Stomach smooth muscle (tissue), 2 donors: ENCODE measurements around the gene IL20RB.
"Not testable (repeated sequence)": the region's sequence is repeated elsewhere in the genome, so short reads cannot be mapped to it uniquely, and the experiment has no call there.

Source experiments
- H3K27ac ChIP-seq: one replicate; pipeline ENCODE4 v1.7.0; 2013; ENCODE audit warnings: mild to moderate bottlenecking, low read length, inconsistent platforms
- H3K27me3 ChIP-seq, 2 donors: one replicate each; pipeline ENCODE4 v1.7.0; 2013; ENCODE audit warnings: low read length in 2 of 2; ENCODE audit not compliant: insufficient read depth in 2 of 2, control insufficient read depth in 1 of 2
- H3K36me3 ChIP-seq, 2 donors: one replicate each; pipeline ENCODE4 v1.7.0; 2013; ENCODE audit warnings: low read length in 2 of 2; ENCODE audit not compliant: control insufficient read depth in 2 of 2, insufficient read depth in 2 of 2
- H3K4me1 ChIP-seq: one replicate; pipeline ENCODE4 v1.7.0; 2013; ENCODE audit warnings: low read length; ENCODE audit not compliant: control insufficient read depth, insufficient read depth
- H3K4me3 ChIP-seq, 2 donors: one replicate each; pipeline ENCODE4 v1.7.0; 2013; ENCODE audit warnings: low read length in 2 of 2
- H3K9ac ChIP-seq, 2 donors: one replicate each; pipeline ENCODE4 v1.7.0; 2013; ENCODE audit warnings: low read length in 2 of 2, mild to moderate bottlenecking in 1 of 2
- H3K9me3 ChIP-seq, 2 donors: one replicate each; pipeline ENCODE4 v1.7.0; 2013; ENCODE audit warnings: low read length in 2 of 2; ENCODE audit not compliant: control insufficient read depth in 2 of 2
- donor health status: healthy.
- donor health status: Pancreatic carcinoma.

The IL20RB gene

DNA sequence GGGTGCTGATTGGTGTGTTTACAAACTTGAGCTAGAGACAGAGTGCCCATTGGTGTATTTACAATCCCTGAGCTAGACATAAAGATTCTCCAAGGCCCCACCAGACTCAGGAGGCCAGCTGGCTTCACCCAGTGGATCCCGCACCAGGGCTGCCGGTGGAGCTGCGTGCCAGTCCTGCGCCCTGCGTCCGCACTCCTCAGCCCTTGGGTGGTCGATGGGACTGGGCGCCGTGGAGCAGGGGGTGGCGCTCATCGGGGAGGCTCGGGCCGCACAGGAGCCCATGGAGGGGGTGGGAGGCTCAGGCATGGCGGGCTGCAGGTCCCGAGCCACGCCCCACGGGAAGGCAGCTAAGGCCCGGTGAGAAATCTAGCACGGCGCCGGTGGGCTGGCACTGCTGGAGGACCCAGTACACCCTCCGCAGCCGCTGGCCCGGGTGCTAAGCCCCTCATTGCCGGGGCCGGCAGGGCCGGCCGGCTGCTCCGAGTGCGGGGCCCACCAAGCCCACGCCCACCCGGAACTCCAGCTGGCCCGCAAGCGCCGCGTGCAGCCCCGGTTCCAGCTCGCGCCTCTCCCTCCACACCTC, 29.7 kb downstream of the IL20RB start:
- not testable (repeated sequence) for H3K4me3 ChIP-seq, H3K9ac ChIP-seq, H3K27ac ChIP-seq, H3K27me3 ChIP-seq, H3K9me3 ChIP-seq, H3K36me3 ChIP-seq, H3K4me1 ChIP-seq

DNA sequence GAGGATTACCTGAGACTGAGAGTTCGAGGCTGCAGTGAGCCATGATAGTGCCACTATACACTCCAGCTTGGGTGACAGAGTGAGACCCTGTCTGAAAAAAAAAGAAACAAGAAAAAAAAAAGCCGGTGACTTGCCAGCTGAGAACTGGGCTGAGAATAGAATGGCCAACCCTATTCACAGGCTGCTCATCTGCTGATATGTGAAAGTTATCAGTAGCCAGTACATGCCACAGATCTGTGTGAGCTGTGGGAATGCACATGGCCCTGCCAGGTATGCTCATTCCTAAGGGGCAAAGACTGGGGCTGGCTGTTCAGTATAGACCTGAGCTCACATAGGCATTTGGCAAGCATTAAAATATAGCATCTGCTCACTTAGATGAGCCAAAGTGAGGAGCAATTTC, 30.9 kb downstream of the IL20RB start:
- Histone ChIP-seq H3K4me1 (no peaks in the 10 kb centered on the region), H3K9ac (no peak overlapping the region), H3K36me3 (no peaks in the 10 kb centered on the region), H3K27me3 (no peaks in the 10 kb centered on the region), H3K4me3 (no peak overlapping the region), H3K9me3 (no peaks in the 10 kb centered on the region), H3K27ac (no peak overlapping the region)

DNA sequence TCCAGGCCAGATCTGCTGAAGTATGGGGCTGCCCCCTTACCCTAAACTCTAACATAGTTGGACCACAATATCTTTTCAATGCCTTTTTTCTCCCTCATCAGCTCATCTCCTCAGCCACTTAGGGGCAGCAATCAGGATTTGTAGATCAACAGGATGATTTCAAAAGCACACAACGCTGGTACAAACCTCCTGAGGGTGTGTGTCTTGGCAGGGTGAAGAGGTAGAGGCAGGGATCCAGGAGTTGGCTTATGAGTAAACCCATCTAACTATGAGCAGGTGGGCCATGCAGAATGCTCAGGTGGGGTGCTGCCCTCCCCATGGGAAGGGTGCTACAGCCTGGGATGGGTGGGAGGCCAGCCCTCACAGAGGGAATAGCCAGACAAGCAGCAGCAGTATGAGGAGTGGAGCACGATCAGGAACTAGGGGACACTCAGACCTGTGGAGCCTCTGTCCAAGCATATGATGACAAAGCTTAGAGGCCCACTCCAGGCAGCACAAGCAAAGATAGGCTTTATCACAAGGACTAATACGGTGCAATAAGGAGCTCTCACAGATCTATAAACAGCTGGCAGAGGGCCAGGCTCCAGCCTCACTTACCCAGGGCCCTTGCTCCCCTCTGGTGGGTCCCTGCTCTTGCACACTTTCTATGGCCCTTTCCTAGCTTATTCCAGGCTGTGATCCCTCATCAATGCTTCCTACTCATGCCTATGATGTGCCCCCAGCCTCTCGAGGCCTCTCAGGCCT, 32.2 kb downstream of the IL20RB start:
- H3K4me1 ChIP-seq: peaks cover 6% of the 10 kb centered on the region
- H3K36me3 ChIP-seq: no peaks in the 10 kb centered on the region
- no peaks in the 10 kb centered on the region for H3K27me3 ChIP-seq
- H3K4me3 ChIP-seq: no peak overlapping the region
- H3K27ac ChIP-seq: no peak overlapping the region
- no peak overlapping the region for H3K9ac ChIP-seq
- H3K9me3 ChIP-seq: no peaks in the 10 kb centered on the region

DNA sequence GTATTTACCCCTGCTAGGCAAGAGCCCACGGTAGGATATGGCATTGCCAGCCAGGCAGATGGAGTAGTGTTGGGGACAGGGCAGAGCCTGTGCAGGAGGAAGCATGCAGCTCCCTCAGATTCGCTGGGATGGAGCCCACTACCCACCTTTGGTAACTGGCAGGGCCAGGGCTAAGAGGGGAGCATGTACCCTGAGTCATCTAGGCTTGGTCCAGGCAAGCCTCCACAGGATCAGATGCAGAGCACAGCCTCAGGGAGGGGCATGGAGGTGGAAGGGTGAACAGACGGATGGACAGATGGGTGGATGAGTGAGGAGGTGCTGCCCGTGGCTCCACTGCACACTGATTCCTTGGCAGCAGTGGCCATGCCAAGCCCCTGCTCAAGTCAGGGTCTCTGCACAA, 33.0 kb downstream of the IL20RB start:
- no peak overlapping the region for H3K4me3 ChIP-seq
- H3K27ac ChIP-seq: no peak overlapping the region
- no peak overlapping the region for H3K9ac ChIP-seq
- H3K36me3 ChIP-seq: no peaks in the 10 kb centered on the region
- H3K9me3 ChIP-seq: no peaks in the 10 kb centered on the region
- H3K4me1 ChIP-seq: peaks cover 11% of the 10 kb centered on the region
- no peaks in the 10 kb centered on the region for H3K27me3 ChIP-seq

DNA sequence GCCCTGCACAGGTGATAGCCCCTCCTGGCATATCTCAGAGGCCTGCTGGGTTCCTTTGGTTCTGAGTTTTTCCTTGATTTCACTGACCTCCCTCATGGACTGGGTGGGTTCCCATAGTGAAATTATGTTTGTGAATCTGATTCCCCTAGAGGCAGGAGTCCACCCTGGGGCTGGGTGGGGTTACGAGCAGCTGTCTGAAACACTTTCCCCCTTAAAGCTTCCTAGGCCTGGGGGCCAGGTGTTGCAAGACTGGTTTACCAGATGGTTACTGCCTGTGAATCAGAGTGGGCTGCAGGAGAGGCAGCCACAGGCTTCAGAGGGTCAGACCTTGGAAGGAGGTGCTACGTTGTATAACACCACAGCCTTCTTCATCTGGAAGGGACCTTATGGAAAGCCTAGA, 34.3 kb downstream of the IL20RB start:
- H3K9me3 ChIP-seq: no peaks in the 10 kb centered on the region
- H3K4me1 ChIP-seq: peaks cover 11% of the 10 kb centered on the region
- H3K9ac ChIP-seq: no peak overlapping the region
- no peaks in the 10 kb centered on the region for H3K36me3 ChIP-seq
- H3K27me3 ChIP-seq: no peaks in the 10 kb centered on the region
- no peak overlapping the region for H3K27ac ChIP-seq
- H3K4me3 ChIP-seq: no peak overlapping the region

DNA sequence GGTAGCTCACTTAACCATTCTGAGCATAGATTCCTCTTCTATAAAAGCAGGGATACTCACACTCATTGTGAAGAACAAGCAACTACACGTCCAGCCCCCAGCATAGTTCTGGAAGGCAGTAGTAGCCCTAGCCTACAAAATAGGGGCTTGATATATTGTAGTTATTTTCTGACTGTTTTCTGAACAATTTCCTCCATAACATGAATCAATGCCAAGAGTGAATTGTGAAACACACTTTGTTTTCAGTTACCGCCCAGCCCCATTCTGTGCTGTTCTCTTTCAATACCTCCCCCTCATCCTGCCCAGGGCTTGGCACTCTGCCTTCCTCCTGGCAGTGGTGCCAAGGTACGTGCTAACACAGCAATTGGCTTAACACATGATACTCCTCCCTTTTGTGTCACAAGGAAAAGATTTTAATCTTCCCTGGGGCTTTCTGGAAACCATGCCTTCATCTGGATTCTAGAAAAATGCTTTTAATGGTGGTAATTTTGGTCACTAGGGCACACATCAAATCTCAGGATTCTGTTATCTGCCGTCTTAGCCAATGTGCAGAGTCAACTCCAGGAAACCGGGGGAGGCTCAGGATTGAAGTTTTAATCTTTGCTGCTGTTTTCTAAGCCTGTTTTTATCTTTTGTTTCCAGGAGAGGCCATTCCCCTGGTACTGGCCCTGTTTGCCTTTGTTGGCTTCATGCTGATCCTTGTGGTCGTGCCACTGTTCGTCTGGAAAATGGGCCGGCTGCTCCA, 37.2 kb downstream of the IL20RB start:
- no peaks in the 10 kb centered on the region for H3K36me3 ChIP-seq
- no peaks in the 10 kb centered on the region for H3K27me3 ChIP-seq
- peak overlapping the region in 1 of 2 donors; percentile 44 for H3K4me3 ChIP-seq
- H3K9me3 ChIP-seq: no peaks in the 10 kb centered on the region
- peak overlapping the region; percentile 55 for H3K27ac ChIP-seq
- H3K4me1 ChIP-seq: peaks cover 11% of the 10 kb centered on the region
- peak overlapping the region in 1 of 2 donors; percentile 21 for H3K9ac ChIP-seq

DNA sequence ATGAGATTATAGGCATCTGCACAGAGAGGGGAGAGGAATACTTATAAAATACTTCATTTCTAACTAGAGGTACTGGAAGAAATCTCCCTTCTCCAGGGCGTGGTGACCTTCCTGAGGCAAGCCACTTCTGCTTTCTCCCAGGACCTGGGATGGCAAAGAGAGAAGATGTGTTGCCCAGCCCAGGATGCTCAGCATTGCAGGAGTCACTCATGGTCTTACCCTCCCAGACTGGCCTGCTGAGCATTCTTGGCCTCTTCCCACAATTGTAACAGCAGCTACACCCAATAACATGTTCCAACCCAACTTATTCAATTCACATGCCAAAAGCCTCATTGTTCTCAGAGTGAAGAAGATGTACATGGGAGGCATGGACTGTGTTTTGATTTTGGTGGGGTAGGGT, 37.9 kb downstream of the IL20RB start:
- Histone ChIP-seq H3K4me3 (no peak overlapping the region), H3K9me3 (no peaks in the 10 kb centered on the region), H3K36me3 (no peaks in the 10 kb centered on the region), H3K27ac (peak overlapping the region; percentile 55), H3K4me1 (peaks cover 11% of the 10 kb centered on the region), H3K27me3 (no peaks in the 10 kb centered on the region), H3K9ac (peak overlapping the region in 1 of 2 donors; percentile 21)

DNA sequence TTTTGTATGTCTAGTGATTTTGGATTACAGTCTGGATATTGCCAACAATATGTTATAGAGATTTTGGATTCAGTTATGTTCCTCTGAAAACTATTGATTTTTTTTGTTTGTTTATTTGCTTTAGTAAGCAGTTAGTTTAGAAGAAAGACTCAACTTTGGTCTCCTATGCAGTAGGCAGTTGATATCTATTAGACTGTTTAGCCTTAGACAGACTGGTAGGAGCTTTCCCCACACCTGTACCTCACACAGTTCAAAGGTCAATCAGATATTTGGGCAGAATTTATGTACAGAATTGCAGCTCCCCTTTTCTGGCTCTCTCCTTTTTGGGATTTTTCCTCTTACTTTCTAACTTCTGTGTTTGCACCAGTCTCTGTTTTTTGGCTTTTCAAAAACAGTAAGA, 42.3 kb downstream of the IL20RB start:
- Histone ChIP-seq H3K27ac (no peak overlapping the region), H3K36me3 (no peaks in the 10 kb centered on the region), H3K4me1 (peaks cover 4% of the 10 kb centered on the region), H3K9ac (no peak overlapping the region), H3K27me3 (no peaks in the 10 kb centered on the region), H3K4me3 (no peak overlapping the region), H3K9me3 (no peaks in the 10 kb centered on the region)

DNA sequence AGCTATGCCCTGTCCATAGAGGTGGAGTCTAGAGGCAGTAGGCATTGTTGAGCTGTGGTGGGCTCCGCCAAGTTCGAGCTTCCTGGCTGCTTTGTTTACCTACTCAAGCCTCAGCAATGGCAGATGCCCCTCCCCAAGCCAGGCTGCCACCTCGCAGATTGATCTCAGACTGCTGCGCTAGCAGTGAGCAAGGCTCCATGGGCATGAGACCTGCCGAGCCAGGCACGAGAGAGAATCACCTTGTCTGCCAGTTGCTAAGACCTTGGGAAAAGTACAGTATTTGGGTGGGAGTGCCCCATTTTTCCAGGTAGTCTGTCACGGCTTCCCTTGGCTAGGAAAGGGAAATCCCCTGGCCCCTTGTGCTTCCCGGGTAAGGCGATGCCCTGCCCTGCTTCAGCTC, 49.6 kb downstream of the IL20RB start:
- H3K27me3 ChIP-seq, H3K4me3 ChIP-seq, H3K4me1 ChIP-seq, H3K9me3 ChIP-seq, H3K27ac ChIP-seq, H3K9ac ChIP-seq, H3K36me3 ChIP-seq: not testable (repeated sequence)

DNA sequence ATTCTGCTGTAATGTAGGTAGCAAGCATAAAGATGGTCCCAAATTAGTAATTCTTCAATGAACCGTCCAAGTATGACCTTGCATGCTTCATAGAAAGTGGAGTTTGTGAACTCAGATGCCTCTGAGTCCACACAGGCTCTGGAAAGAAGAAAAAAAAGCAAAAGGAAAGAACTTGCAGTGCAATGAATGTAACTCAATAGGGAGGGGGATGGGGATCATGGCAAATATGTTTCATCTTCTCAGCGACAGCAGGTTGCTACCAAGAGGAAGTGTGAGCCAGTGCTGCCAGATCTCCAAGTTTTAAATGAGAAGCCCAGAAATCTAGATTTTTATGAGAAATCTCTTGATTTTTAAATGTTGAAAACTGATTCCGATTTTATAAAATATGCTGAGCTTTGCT, 50.3 kb downstream of the IL20RB start:
- no peak overlapping the region for H3K27ac ChIP-seq
- H3K9me3 ChIP-seq: no peaks in the 10 kb centered on the region
- no peaks in the 10 kb centered on the region for H3K27me3 ChIP-seq
- H3K4me1 ChIP-seq: no peaks in the 10 kb centered on the region
- H3K36me3 ChIP-seq: no peaks in the 10 kb centered on the region
- no peak overlapping the region for H3K4me3 ChIP-seq
- H3K9ac ChIP-seq: no peak overlapping the region

DNA sequence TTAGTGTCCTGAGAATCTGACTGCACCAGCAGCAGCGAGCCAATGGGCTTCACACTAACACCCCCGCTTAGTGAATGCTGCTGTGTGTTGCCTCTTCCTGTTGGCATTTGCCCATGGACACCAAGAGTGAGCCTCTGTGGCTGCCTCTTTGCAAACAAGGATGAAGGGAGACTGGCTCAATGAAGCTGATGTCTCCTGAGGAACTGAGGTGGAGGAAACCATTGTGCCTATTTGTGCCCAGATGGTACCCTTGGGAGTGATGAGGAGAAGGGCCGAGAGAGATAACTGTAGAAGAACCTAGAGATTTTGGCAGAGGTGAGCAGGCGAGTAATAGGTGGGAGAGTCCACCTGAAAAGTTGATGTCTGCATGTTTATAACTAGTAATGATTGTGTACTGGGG, 51.2 kb downstream of the IL20RB start:
- no peak overlapping the region for H3K27ac ChIP-seq
- H3K27me3 ChIP-seq: no peaks in the 10 kb centered on the region
- H3K9me3 ChIP-seq: no peaks in the 10 kb centered on the region
- H3K4me3 ChIP-seq: no peak overlapping the region
- no peaks in the 10 kb centered on the region for H3K36me3 ChIP-seq
- H3K9ac ChIP-seq: no peak overlapping the region
- peaks cover under 1% of the 10 kb centered on the region for H3K4me1 ChIP-seq
